ENCODE results near the gene NIPBL. TPM values are rescaled to one million over a fixed set of nuclear protein-coding genes. Genes with fewer than 3 reads are reported as not detected.

Gene NIPBL
- total RNA-seq, 2 donors from 2014 or later, result 43.2 to 53.6 TPM

GRCh38 chr5:36932699-36933098 is 56.1 kb downstream of the NIPBL start:
- intact Hi-C loops (cut with DNase I), result no loop called here
- H3K9me3 ChIP-seq, result no peaks in the 10 kb centered on the region
- H3K4me3 ChIP-seq, result no peak overlapping the region
- no peaks in the 10 kb centered on the region for H3K4me1 ChIP-seq (replicated peaks)
- H3K27me3 ChIP-seq (replicated peaks; ENCODE audit: insufficient read depth), result no peaks in the 10 kb centered on the region
- no peak overlapping the region for H3K27ac ChIP-seq
- DNase-seq (ENCODE audit: low spot score), result no peak
- TF ChIP-seq CTCF (IDR thresholded peaks at IDR 0.05) (no peak), POLR2AphosphoS5 (IDR thresholded peaks at IDR 0.05) (no peak), POLR2A (IDR thresholded peaks at IDR 0.05) (no peak)
- 93% methylated on average over 1 of the region's 1 CpG for WGBS
- no peaks in the 10 kb centered on the region for H3K36me3 ChIP-seq

GRCh38 chr5:36934740-36935356 is 58.3 kb downstream of the NIPBL start:
- intact Hi-C loops (cut with DNase I), result no loop called here
- WGBS, result 89% methylated on average over 3 of the region's 3 CpGs
- H3K36me3 ChIP-seq, result no peaks in the 10 kb centered on the region
- no peaks in the 10 kb centered on the region for H3K27me3 ChIP-seq (replicated peaks; ENCODE audit: insufficient read depth)
- H3K27ac ChIP-seq, result no peak overlapping the region
- H3K9me3 ChIP-seq, result no peaks in the 10 kb centered on the region
- DNase-seq (ENCODE audit: low spot score), result no peak
- TF ChIP-seq POLR2A (IDR thresholded peaks at IDR 0.05) (no peak), POLR2AphosphoS5 (IDR thresholded peaks at IDR 0.05) (no peak), CTCF (IDR thresholded peaks at IDR 0.05) (no peak)
- no peaks in the 10 kb centered on the region for H3K4me1 ChIP-seq (replicated peaks)
- no peak overlapping the region for H3K4me3 ChIP-seq

GRCh38 chr5:36935805-36936204 is 59.2 kb downstream of the NIPBL start:
- no peaks in the 10 kb centered on the region for H3K4me1 ChIP-seq (replicated peaks)
- no peaks in the 10 kb centered on the region for H3K36me3 ChIP-seq
- no peaks in the 10 kb centered on the region for H3K9me3 ChIP-seq
- no peak overlapping the region for H3K27ac ChIP-seq
- 74% methylated on average over 1 of the region's 1 CpG for WGBS
- no peaks in the 10 kb centered on the region for H3K27me3 ChIP-seq (replicated peaks; ENCODE audit: insufficient read depth)
- TF ChIP-seq POLR2AphosphoS5 (IDR thresholded peaks at IDR 0.05), result no peak
- TF ChIP-seq POLR2A (IDR thresholded peaks at IDR 0.05), result no peak
- TF ChIP-seq CTCF (IDR thresholded peaks at IDR 0.05), result no peak
- no peak for DNase-seq (ENCODE audit: low spot score)
- intact Hi-C loops (cut with DNase I), result no loop called here
- no peak overlapping the region for H3K4me3 ChIP-seq

- 78% methylated on average over 3 of the region's 3 CpGs for WGBS
- no peaks in the 10 kb centered on the region for H3K4me1 ChIP-seq (replicated peaks)
- TF ChIP-seq CTCF (IDR thresholded peaks at IDR 0.05), result no peak
- DNase-seq (ENCODE audit: low spot score), result no peak
- H3K27ac ChIP-seq, result no peak overlapping the region
- no peaks in the 10 kb centered on the region for H3K9me3 ChIP-seq
- intact Hi-C loops (cut with DNase I), result no loop called here
- H3K4me3 ChIP-seq, result no peak overlapping the region
- no peaks in the 10 kb centered on the region for H3K36me3 ChIP-seq
- H3K27me3 ChIP-seq (replicated peaks; ENCODE audit: insufficient read depth), result no peaks in the 10 kb centered on the region
Observed at GRCh38 chr5:36936309-36936708, 59.7 kb downstream of the NIPBL start.

- no peak overlapping the region for H3K4me3 ChIP-seq
- no peak overlapping the region for H3K27ac ChIP-seq
- H3K36me3 ChIP-seq, result no peaks in the 10 kb centered on the region
- WGBS, result 96% methylated on average over 5 of the region's 5 CpGs
- no peaks in the 10 kb centered on the region for H3K9me3 ChIP-seq
- TF ChIP-seq CTCF (IDR thresholded peaks at IDR 0.05) (no peak), POLR2A (IDR thresholded peaks at IDR 0.05) (no peak), POLR2AphosphoS5 (IDR thresholded peaks at IDR 0.05) (no peak)
- H3K4me1 ChIP-seq (replicated peaks), result no peaks in the 10 kb centered on the region
- no peaks in the 10 kb centered on the region for H3K27me3 ChIP-seq (replicated peaks; ENCODE audit: insufficient read depth)
- no peak for DNase-seq (ENCODE audit: low spot score)
- intact Hi-C loops (cut with DNase I), result no loop called here
Observed at GRCh38 chr5:36938129-36938528, 61.6 kb downstream of the NIPBL start.
